Measurements from ENCODE around the gene ATAD1.

DNA sequence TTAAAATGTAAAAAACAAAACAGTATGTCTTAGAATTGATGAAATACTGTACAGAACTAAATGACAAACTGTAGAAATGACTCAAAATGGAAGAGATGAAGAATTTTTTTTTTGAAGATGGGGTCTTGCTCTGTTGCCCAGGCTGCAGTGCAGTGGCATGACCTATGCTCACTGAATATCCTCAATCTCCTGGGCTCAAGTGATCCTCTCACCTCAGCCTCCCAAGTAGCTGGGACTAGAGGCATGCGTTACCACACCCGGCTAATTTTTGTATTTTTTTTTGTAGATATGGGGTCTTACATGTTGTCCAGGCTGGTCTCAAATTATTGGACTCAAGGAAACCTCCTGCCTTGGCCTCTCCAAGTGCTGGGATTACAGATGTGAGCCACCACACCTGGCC lies 36.5 kb downstream of the ATAD1 start:
- TF ChIP-seq, protein P1, sequence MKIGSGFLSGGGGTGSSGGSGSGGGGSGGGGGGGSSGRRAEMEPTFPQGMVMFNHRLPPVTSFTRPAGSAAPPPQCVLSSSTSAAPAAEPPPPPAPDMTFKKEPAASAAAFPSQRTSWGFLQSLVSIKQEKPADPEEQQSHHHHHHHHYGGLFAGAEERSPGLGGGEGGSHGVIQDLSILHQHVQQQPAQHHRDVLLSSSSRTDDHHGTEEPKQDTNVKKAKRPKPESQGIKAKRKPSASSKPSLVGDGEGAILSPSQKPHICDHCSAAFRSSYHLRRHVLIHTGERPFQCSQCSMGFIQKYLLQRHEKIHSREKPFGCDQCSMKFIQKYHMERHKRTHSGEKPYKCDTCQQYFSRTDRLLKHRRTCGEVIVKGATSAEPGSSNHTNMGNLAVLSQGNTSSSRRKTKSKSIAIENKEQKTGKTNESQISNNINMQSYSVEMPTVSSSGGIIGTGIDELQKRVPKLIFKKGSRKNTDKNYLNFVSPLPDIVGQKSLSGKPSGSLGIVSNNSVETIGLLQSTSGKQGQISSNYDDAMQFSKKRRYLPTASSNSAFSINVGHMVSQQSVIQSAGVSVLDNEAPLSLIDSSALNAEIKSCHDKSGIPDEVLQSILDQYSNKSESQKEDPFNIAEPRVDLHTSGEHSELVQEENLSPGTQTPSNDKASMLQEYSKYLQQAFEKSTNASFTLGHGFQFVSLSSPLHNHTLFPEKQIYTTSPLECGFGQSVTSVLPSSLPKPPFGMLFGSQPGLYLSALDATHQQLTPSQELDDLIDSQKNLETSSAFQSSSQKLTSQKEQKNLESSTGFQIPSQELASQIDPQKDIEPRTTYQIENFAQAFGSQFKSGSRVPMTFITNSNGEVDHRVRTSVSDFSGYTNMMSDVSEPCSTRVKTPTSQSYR (CRISPR knock-in tag; IDR thresholded peaks at IDR 0.05): no peak
- TF ChIP-seq, protein P2, sequence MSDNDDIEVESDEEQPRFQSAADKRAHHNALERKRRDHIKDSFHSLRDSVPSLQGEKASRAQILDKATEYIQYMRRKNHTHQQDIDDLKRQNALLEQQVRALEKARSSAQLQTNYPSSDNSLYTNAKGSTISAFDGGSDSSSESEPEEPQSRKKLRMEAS (CRISPR knock-in tag; IDR thresholded peaks at IDR 0.05): no peak
- TF ChIP-seq, protein P3, sequence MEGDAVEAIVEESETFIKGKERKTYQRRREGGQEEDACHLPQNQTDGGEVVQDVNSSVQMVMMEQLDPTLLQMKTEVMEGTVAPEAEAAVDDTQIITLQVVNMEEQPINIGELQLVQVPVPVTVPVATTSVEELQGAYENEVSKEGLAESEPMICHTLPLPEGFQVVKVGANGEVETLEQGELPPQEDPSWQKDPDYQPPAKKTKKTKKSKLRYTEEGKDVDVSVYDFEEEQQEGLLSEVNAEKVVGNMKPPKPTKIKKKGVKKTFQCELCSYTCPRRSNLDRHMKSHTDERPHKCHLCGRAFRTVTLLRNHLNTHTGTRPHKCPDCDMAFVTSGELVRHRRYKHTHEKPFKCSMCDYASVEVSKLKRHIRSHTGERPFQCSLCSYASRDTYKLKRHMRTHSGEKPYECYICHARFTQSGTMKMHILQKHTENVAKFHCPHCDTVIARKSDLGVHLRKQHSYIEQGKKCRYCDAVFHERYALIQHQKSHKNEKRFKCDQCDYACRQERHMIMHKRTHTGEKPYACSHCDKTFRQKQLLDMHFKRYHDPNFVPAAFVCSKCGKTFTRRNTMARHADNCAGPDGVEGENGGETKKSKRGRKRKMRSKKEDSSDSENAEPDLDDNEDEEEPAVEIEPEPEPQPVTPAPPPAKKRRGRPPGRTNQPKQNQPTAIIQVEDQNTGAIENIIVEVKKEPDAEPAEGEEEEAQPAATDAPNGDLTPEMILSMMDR (IDR thresholded peaks at IDR 0.05): no peak
- TF ChIP-seq, protein P4, sequence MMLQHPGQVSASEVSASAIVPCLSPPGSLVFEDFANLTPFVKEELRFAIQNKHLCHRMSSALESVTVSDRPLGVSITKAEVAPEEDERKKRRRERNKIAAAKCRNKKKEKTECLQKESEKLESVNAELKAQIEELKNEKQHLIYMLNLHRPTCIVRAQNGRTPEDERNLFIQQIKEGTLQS (CRISPR knock-in tag; conservative IDR thresholded peaks at IDR 0.05): no peak
- TF ChIP-seq, protein P5, sequence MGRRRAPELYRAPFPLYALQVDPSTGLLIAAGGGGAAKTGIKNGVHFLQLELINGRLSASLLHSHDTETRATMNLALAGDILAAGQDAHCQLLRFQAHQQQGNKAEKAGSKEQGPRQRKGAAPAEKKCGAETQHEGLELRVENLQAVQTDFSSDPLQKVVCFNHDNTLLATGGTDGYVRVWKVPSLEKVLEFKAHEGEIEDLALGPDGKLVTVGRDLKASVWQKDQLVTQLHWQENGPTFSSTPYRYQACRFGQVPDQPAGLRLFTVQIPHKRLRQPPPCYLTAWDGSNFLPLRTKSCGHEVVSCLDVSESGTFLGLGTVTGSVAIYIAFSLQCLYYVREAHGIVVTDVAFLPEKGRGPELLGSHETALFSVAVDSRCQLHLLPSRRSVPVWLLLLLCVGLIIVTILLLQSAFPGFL (CRISPR knock-in tag; IDR thresholded peaks at IDR 0.05; ENCODE audit: borderline replicate concordance): no peak
- TF ChIP-seq RORB (CRISPR knock-in tag; IDR thresholded peaks at IDR 0.05): no peak
- no peak for TF ChIP-seq NR3C1 (CRISPR knock-in tag; conservative IDR thresholded peaks at IDR 0.05; ENCODE audit: low read depth)
- TF ChIP-seq NFYB (CRISPR knock-in tag; conservative IDR thresholded peaks at IDR 0.05; ENCODE audit: low read depth): no peak
- no peak for TF ChIP-seq CBFB (CRISPR knock-in tag; IDR thresholded peaks at IDR 0.05; ENCODE audit: low read depth)
- no peak for TF ChIP-seq ZNF317 (CRISPR knock-in tag; IDR thresholded peaks at IDR 0.05; ENCODE audit: borderline replicate concordance, low read depth)
- no peak for TF ChIP-seq TCF7 (CRISPR knock-in tag; IDR thresholded peaks at IDR 0.05; ENCODE audit: low read depth)

Data from WTC11 (cell line).